ENCODE data around the gene NHSL1. TPM values are rescaled to one million over a fixed set of nuclear protein-coding genes. Genes with fewer than 3 reads are reported as not detected.

The NHSL1 gene
- total RNA-seq, 3 donors from 2014 or later: 53.1 to 155 (median 107) TPM

- H3K9me3 ChIP-seq: no peaks in the 10 kb centered on the region
- ATAC-seq (peak; percentile 24), DNase-seq (no peak)
- intact Hi-C loops (cut with DNase I, micrococcal nuclease): no loop called here
- H3K4me3 ChIP-seq: no peak overlapping the region
- no peaks in the 10 kb centered on the region for H3K36me3 ChIP-seq (ENCODE audit: low read depth)
- no peaks in the 10 kb centered on the region for H3K4me1 ChIP-seq (ENCODE audit: low read depth)
- TF ChIP-seq CTCF (IDR thresholded peaks at IDR 0.05): no peak
Observed at GRCh38 chr6:138468320-138469015, 30.8 kb downstream of the NHSL1 start.

DNA sequence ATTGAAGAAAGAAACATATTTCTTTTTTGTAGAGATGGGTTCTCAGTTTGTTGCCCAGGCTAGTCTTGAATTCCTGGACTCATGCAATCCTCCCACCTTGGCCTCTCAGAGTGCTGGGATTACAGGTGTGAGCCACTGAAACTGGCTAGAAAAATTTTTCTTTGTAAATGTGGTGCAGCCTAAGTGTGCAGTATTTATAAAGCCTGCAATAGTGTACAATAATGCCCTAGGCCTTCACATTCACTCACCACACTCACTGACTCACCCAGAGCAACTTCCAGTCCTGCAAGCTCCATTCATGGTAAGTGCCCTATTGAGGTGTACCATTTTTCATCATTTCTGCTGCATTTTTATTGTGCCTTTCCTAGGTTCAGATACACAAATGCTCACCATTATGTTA, 31.4 kb downstream of the NHSL1 start:
- TF ChIP-seq CTCF (IDR thresholded peaks at IDR 0.05): no peak
- Histone ChIP-seq H3K9me3 (no peaks in the 10 kb centered on the region), H3K4me1 (ENCODE audit: low read depth) (no peaks in the 10 kb centered on the region), H3K36me3 (ENCODE audit: low read depth) (no peaks in the 10 kb centered on the region), H3K4me3 (no peak overlapping the region)
- DNase-seq (no peak), ATAC-seq (no peak)
- intact Hi-C loops (cut with DNase I, micrococcal nuclease): no loop called here

- DNase-seq (no peak), ATAC-seq (peak; percentile 71)
Observed at GRCh38 chr6:138465007-138465645, 34.2 kb downstream of the NHSL1 start.

GRCh38 chr6:138464085-138464484, 35.2 kb downstream of the NHSL1 start:
- no peak for DNase-seq
- H3K4me1 ChIP-seq (ENCODE audit: low read depth): no peaks in the 10 kb centered on the region
- intact Hi-C loops (cut with DNase I, micrococcal nuclease): no loop called here
- H3K36me3 ChIP-seq (ENCODE audit: low read depth): no peaks in the 10 kb centered on the region
- no peak overlapping the region for H3K4me3 ChIP-seq
- no peak for TF ChIP-seq CTCF (IDR thresholded peaks at IDR 0.05)
- no peaks in the 10 kb centered on the region for H3K9me3 ChIP-seq
- ATAC-seq: no peak

More at GRCh38 chr6:138465007-138465645, 34.2 kb downstream of the NHSL1 start:
- TF ChIP-seq CTCF (IDR thresholded peaks at IDR 0.05): no peak
- Histone ChIP-seq H3K4me3 (no peak overlapping the region), H3K9me3 (no peaks in the 10 kb centered on the region), H3K36me3 (ENCODE audit: low read depth) (no peaks in the 10 kb centered on the region), H3K4me1 (ENCODE audit: low read depth) (no peaks in the 10 kb centered on the region)
- intact Hi-C loops (cut with DNase I, micrococcal nuclease): no loop called here

DNA sequence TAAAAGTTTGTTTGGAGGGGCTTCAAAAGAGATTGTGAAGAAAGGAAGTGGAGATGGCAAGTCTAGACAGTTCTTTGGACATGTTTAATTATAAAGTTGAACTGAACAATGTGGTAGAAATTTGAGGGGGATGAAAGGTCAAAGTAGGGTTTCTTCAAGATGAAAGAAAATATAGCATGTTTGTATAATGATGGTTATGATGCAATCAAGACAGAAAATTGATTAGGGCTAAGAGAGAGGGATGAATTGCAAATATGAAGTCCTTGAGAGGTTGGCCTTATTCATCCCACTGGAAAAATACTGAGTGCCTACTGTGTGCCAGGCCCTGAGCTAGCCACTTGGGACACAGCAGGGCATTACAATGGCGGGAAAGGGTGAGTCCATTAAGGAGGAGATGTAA, 37.6 kb downstream of the NHSL1 start:
- Histone ChIP-seq H3K4me3 (no peak overlapping the region), H3K4me1 (ENCODE audit: low read depth) (peaks cover under 1% of the 10 kb centered on the region), H3K36me3 (ENCODE audit: low read depth) (no peaks in the 10 kb centered on the region), H3K9me3 (no peaks in the 10 kb centered on the region)
- intact Hi-C loops (cut with DNase I, micrococcal nuclease): no loop called here
- ATAC-seq: no peak
- TF ChIP-seq CTCF (IDR thresholded peaks at IDR 0.05): no peak
- no peak for DNase-seq

Data from mucosa of descending colon (tissue), 3 donors.